Right ventricle myocardium inferior (tissue), 1 donor: ENCODE measurements around the gene TMEM200B. TPM values are rescaled to one million over a fixed set of nuclear protein-coding genes. Genes with fewer than 3 reads are reported as not detected.
"Not testable (repeated sequence)": the region's sequence is repeated elsewhere in the genome, so short reads cannot be mapped to it uniquely, and the experiment has no call there.

Experiments
- ATAC-seq: fragments of 200-7000 bp; cut with Tn5 transposase; one replicate; pipeline ENCODE4 v1.9.1; 2020; ENCODE audit warnings: mild to moderate bottlenecking, moderate library complexity
- DNase-seq: peaks from one replicate; pipeline ENCODE4 v3.0.0; 2021; ENCODE audit errors: missing footprints
- intact Hi-C: fragments of 100-400 bp; cut with DNase I; formaldehyde crosslinking; loops from one replicate; pipeline ENCODE4 v1.11.0; 2022
- total RNA-seq: library from RNA; stranded (reverse); fragmentation: NEBNext Ultra II Directional; extraction: Animal tissue kit (Norgen Biotek cat#: 25700); gene quantifications from one replicate; pipeline ENCODE4 v1.2.1, GENCODE V29; 2021
- donor health status: DM: no; HTN: yes; CAD: no; lungs with severe emphysema.

Gene TMEM200B
- total RNA-seq, 1 donor from 2014 or later: 2.1 TPM

GRCh38 chr1:29144178-29144577 is 20.5 kb upstream of the TMEM200B start:
- DNase-seq (no peak), ATAC-seq (no peak)
- intact Hi-C loops: no loop called here

GRCh38 chr1:29142714-29143113 is 19.0 kb upstream of the TMEM200B start:
- ATAC-seq (no peak), DNase-seq (no peak)
- intact Hi-C loops: no loop called here

- DNase-seq (no peak), ATAC-seq (peak; percentile 58)
- intact Hi-C loops: no loop called here
Observed at GRCh38 chr1:29136391-29136915, 12.8 kb upstream of the TMEM200B start.

DNA sequence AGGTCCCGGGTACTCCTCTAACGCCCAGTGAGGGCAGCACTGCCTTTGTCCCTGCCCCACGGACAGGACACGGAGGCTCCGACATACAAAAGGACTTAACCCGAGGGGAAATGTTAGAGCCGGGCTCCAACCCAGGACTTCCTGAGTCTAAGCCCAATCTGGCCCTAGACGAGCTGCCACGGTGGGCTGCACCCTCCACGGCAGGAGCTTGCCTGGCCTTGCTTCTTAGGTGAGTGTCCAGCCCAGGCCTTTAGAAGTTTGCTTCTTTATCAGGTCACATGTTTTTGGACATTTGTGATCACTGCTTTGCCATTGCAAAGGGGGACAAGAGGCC is 11.0 kb upstream of the TMEM200B start:
- no peak for ATAC-seq
- intact Hi-C loops: no loop called here
- no peak for DNase-seq

DNA sequence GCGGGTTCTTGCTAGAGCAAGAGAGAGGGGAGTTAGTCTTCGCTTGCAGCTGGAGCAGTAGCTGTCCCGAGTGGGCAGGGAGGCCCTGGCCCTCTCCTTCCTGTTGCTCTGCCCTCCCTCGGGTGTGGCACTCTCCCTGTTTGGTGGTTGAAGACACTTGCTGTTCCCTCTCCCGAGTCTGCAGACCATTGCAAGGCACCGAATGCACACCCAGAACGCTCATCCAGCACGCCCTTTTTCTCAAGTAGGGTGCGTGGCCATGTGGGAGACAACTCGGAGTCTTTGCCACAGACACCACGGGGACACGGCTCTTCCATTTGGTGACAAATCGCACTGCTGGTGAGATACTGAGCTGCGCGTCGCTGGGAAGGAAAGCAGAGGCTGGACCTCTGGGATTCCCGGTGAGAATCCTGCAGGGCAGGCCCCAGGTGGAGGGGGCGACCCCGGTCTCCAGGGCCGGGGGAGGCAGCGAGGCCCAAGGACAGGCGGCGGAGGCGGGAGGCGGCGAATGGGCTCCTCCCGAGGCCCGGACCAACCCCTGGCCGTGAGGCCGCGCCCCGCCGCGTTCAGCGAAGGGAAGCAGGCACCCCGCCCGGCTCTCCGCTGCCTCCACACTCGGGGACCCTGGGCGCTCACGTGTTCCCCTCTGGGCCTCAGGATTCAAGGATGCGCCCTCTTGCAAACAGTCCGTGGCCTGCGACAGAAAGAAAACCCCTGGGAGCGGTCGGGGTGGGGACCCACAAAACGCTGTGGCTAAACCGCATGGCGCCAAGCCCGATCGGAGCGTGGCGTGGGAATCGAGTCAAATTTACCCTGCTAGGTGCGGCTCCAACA is 10.4 kb upstream of the TMEM200B start:
- ATAC-seq: peak; percentile 28
- intact Hi-C loops: no loop called here
- DNase-seq: no peak

DNA sequence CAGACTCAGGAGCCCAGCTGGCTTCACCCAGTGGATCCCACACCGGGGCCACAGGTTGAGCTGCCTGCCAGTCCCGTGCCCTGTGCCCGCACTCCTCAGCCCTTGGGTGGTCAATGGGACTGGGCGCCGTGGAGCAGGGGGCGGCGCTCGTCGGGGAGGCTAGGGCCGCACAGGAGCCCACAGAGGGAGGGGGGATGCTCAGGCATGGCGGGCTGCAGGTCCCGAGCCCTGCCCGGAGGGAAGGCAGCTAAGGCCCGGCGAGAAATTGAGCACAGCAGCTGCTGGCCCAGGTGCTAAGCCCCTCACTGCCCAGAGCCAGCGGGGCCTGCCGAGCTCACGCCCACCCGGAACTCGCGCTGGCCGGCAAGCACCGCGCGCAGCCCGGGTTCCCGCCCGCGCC is 7.4 kb upstream of the TMEM200B start:
- ATAC-seq, intact Hi-C loops, DNase-seq: not testable (repeated sequence)

DNA sequence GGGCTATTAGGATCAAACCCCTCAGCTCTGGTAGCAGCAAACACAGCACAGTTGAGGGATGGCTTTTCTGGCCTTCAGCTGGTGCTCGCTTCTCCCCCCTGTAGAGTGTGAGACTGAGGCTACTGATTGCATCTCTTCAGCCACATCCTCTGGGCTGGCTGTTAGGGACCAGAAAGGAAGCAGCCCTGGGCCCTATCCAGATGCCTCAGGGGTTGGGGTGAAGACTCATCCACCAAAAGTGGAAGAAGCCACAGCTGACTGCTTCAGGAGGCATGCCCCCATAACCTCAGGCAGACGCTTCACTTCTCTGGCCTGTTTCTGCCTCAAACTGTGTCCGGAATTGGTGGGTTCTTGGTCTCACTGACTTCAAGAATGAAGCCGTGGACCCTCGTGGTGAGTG is 6.2 kb upstream of the TMEM200B start:
- intact Hi-C loops: no loop called here
- ATAC-seq: no peak

GRCh38 chr1:29128739-29129138 is 5.0 kb upstream of the TMEM200B start:
- DNase-seq (no peak), ATAC-seq (no peak)

More for the DNA sequence above, 6.2 kb upstream of the TMEM200B start:
- DNase-seq: no peak

GRCh38 chr1:29126198-29126597 is 2.5 kb upstream of the TMEM200B start:
- intact Hi-C loops: no loop called here
- DNase-seq: no peak
- ATAC-seq: no peak

More at GRCh38 chr1:29128739-29129138, 5.0 kb upstream of the TMEM200B start:
- intact Hi-C loops: no loop called here

DNA sequence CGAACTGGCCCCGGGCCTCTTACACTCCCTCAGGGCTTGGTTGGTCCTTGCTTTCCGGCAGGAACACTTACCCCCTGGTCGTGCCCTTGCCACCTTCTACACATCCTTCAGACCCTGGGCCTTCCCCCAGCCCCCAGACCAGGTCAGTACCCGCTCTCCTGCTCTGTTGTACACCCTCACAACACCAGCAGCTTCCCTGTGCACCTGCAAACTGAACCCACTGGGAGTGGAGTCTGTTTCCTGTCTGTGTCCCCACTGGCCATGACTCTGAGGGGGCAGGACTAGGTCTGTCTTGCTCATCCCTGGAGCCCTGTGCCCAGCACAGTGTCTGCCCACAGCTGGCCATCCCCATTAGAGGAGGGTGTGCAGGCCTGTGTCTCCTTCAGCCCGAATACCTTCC is 2.1 kb upstream of the TMEM200B start:
- no peak for ATAC-seq
- intact Hi-C loops: no loop called here

GRCh38 chr1:29125237-29125641 is 1.5 kb upstream of the TMEM200B start:
- intact Hi-C loops: no loop called here
- ATAC-seq (no peak), DNase-seq (no peak)

More for the DNA sequence above, 2.1 kb upstream of the TMEM200B start:
- no peak for DNase-seq

- DNase-seq (peak; percentile 86), ATAC-seq (peak; percentile 76)
- intact Hi-C loops: loop anchor here (5.0 kb wide), 1 partner anchor 58 kb away; the partner anchor contains the start of gene SRSF4
Observed at GRCh38 chr1:29124366-29125236, 898 bp upstream of the TMEM200B start.

- ATAC-seq (no peak), DNase-seq (no peak)
- intact Hi-C loops: loop anchor here (5.0 kb wide), 1 partner anchor 59 kb away; the partner anchor contains the start of gene SRSF4
Observed at GRCh38 chr1:29123053-29123886, 433 bp downstream of the TMEM200B start.

DNA sequence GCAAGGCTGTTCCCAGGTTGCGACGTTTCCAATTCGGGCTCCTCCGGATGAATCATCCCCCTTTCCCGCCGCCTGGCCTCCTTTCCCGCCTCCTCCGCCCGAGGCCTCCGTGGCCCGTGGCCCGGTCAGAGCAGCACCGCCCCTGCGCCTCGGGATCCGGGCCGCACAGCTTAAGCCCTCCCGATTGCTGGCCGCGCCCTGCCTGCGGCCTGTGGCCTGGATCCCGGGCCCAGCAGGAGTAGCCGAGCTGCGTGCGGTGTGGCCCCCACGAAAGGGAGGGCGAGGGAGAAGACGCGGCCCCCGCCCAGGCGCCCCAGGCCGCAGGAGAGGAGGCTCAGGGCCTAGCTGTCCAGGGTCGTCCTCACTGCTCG is 1.0 kb downstream of the TMEM200B start:
- DNase-seq (peak; percentile 86), ATAC-seq (peak; percentile 70)
- intact Hi-C loops: loop anchor here (5.0 kb wide), 1 partner anchor 60 kb away; the partner anchor contains the start of gene SRSF4

DNA sequence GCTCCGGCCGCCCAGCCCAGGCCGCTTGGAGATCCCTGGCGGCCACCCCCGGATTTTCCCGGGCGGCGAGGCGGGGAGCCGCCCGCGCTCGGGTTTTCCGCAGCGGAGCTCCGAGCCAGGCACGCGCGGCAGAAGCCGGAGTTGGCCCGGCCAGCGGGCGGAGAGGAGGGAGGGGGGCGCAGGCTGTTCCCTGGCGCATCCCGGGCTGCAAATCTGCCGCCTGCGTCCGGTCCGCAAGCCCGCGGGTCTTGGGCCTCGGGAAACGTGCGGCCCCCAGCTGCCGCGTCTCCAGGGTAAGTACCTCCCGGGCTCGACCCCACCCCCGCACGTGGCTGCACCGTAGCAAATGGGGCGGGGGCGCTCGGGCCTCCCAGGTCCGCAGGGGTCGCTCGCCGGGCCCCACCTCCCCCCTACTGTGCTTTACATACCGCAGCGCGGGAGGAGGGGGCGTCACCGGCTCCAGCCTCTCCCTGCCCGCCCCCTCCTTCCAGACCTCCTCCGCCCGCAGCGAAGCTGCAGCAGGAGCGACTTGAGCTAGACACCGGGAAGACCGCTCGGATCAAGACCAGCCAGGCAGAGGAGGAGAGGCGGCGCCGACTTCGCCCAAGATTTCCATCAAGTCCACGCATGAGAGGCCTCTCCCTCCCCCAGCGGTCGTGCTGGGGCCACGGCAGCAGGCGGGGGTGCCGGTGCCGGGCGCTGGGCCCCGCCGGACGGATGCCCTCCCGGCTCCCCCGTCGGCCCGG is 1.6 kb downstream of the TMEM200B start:
- DNase-seq (no peak), ATAC-seq (peak; percentile 4)
- intact Hi-C loops: loop anchor here (5.0 kb wide), 1 partner anchor 60 kb away; the partner anchor contains the start of gene SRSF4

DNA sequence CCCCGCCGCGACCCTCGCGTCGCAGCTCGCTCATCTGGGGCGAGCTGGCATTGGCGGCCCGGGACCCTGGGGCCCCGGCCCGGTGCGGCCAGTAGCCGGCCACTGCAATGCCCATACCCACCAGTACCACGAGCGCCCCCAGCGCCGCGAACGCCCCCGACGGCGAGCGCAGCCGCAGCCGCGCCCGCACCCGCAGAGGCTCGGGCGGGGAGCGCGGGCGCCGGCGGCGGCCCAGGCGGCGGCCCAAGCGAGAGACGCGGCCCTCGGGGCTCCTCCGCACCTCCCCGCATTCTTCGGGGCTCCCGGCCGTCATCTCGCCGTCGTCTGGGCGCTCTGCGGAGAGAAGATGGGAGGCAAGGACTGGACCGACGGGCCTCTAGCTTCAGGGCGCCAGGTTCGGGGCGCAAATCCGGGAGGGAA is 2.2 kb downstream of the TMEM200B start:
- ATAC-seq (no peak), DNase-seq (no peak)
- intact Hi-C loops: loop anchor here (5.0 kb wide), 1 partner anchor 61 kb away; the partner anchor contains the start of gene SRSF4

DNA sequence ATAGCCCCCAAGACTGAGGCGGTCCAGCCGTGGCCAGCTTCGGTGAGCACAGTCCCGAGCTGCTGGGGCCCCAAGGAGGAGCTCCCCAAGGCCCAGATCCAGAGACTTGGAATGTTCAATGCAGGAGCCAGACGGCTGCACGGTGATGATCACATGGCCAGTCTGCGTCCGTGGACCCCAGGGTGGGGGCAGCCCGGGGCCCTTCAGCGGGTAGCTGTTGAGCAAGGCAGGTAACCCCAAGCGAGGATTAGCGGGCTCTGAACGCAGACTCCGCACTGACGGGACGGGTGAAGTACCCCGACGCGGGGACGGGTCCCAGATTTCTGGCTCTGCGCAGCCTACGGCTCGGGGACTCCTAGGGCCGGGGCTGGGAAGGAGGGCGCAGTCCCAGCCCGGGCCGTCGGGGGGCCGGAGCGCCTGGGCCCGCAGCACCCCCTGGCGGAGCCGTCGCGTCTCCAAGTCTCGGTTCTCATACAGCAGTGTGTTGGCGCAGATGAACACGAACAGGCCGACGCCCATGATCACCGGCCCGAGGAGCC is 2.7 kb downstream of the TMEM200B start:
- DNase-seq (no peak), ATAC-seq (no peak)
- intact Hi-C loops: loop anchor here (5.0 kb wide), 1 partner anchor 61 kb away; the partner anchor contains the start of gene SRSF4
